Measurements from ENCODE around the gene EPC2. TPM values are rescaled to one million over a fixed set of nuclear protein-coding genes. Genes with fewer than 3 reads are reported as not detected.

Gene EPC2
- total RNA-seq, 1 donor from 2014 or later: 35.9 TPM

GRCh38 chr2:148614322-148615049 lies 30.1 kb upstream of the EPC2 start:
- peak overlapping the region; percentile 48 for H3K4me3 Mint-ChIP-seq
- peaks cover 4% of the 10 kb centered on the region for H3K9me3 Mint-ChIP-seq
- H3K36me3 Mint-ChIP-seq: no peaks in the 10 kb centered on the region
- no peaks in the 10 kb centered on the region for H3K27me3 Mint-ChIP-seq
- H3K4me1 Mint-ChIP-seq (ENCODE audit: unreplicated experiment): peaks cover 24% of the 10 kb centered on the region
- peak overlapping the region; percentile 93 for H3K27ac Mint-ChIP-seq
- DNase-seq (ENCODE audit: extremely low spot score, unreplicated experiment): no peak
- TF ChIP-seq, protein P1, sequence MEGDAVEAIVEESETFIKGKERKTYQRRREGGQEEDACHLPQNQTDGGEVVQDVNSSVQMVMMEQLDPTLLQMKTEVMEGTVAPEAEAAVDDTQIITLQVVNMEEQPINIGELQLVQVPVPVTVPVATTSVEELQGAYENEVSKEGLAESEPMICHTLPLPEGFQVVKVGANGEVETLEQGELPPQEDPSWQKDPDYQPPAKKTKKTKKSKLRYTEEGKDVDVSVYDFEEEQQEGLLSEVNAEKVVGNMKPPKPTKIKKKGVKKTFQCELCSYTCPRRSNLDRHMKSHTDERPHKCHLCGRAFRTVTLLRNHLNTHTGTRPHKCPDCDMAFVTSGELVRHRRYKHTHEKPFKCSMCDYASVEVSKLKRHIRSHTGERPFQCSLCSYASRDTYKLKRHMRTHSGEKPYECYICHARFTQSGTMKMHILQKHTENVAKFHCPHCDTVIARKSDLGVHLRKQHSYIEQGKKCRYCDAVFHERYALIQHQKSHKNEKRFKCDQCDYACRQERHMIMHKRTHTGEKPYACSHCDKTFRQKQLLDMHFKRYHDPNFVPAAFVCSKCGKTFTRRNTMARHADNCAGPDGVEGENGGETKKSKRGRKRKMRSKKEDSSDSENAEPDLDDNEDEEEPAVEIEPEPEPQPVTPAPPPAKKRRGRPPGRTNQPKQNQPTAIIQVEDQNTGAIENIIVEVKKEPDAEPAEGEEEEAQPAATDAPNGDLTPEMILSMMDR (conservative IDR thresholded peaks at IDR 0.05): no peak

DNA sequence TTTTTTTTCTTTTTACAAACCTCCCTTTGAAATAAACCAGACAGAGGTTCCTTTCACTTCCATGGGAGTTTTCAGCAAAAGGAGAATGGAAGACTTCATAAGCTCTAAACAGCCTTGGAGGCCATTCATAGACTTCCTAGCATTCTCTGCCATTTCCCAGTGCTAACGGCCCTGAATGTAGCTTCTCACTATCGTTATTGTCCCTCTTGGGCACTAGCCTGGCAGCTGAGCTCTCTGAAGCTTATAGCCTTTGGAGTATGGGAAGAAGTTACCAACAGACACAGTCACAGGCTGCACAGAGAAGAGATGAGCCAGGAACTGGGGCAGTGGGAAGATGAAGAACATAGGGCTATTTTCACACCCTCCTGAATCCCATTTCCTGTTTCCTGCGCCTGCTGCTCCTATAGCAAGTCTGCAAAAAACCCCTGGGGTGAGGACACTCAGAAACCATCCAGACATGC lies 29.1 kb upstream of the EPC2 start:
- peaks cover 4% of the 10 kb centered on the region for H3K9me3 Mint-ChIP-seq
- DNase-seq (ENCODE audit: extremely low spot score, unreplicated experiment): no peak
- H3K4me1 Mint-ChIP-seq (ENCODE audit: unreplicated experiment): peaks cover 24% of the 10 kb centered on the region
- peak overlapping the region; percentile 93 for H3K27ac Mint-ChIP-seq
- no peak overlapping the region for H3K4me3 Mint-ChIP-seq
- no peaks in the 10 kb centered on the region for H3K36me3 Mint-ChIP-seq
- TF ChIP-seq, protein P1 (conservative IDR thresholded peaks at IDR 0.05): no peak
- H3K27me3 Mint-ChIP-seq: no peaks in the 10 kb centered on the region

GRCh38 chr2:148616662-148617061 lies 27.9 kb upstream of the EPC2 start:
- no peak for DNase-seq (ENCODE audit: extremely low spot score, unreplicated experiment)
- no peaks in the 10 kb centered on the region for H3K27me3 Mint-ChIP-seq
- H3K27ac Mint-ChIP-seq: no peak overlapping the region
- H3K36me3 Mint-ChIP-seq: no peaks in the 10 kb centered on the region
- peaks cover 24% of the 10 kb centered on the region for H3K4me1 Mint-ChIP-seq (ENCODE audit: unreplicated experiment)
- peaks cover 4% of the 10 kb centered on the region for H3K9me3 Mint-ChIP-seq
- no peak overlapping the region for H3K4me3 Mint-ChIP-seq
- TF ChIP-seq, protein P1 (conservative IDR thresholded peaks at IDR 0.05): no peak

DNA sequence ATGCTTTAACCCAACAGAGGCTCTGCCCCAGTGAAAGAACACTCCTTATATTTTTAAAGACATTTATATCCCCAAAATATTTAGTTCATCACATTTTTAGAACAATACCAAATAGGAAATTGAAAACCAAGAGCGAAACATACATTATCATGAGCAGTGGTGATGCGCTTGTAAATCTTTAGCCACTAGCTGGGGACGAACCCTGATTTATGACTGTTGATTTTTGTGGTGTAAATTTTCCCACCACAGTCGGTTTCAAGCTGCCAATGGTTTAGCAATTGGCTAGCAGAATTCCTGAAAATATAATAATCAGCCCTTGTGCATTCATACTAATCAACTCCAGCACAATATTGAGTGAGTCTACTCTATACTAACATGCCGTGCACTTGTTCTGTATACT lies 27.3 kb upstream of the EPC2 start:
- Mint-ChIP-seq H3K36me3 (no peaks in the 10 kb centered on the region), H3K9me3 (peaks cover 4% of the 10 kb centered on the region), H3K4me3 (no peak overlapping the region), H3K27me3 (no peaks in the 10 kb centered on the region), H3K4me1 (ENCODE audit: unreplicated experiment) (peaks cover 24% of the 10 kb centered on the region), H3K27ac (no peak overlapping the region)
- TF ChIP-seq, protein P1 (conservative IDR thresholded peaks at IDR 0.05): no peak
- no peak for DNase-seq (ENCODE audit: extremely low spot score, unreplicated experiment)

GRCh38 chr2:148619560-148620195 lies 24.9 kb upstream of the EPC2 start:
- no peak overlapping the region for H3K27ac Mint-ChIP-seq
- no peak overlapping the region for H3K4me3 Mint-ChIP-seq
- TF ChIP-seq, protein P1 (conservative IDR thresholded peaks at IDR 0.05): no peak
- H3K4me1 Mint-ChIP-seq (ENCODE audit: unreplicated experiment): peaks cover 20% of the 10 kb centered on the region
- H3K27me3 Mint-ChIP-seq: no peaks in the 10 kb centered on the region
- DNase-seq (ENCODE audit: extremely low spot score, unreplicated experiment): no peak
- H3K9me3 Mint-ChIP-seq: no peaks in the 10 kb centered on the region
- H3K36me3 Mint-ChIP-seq: no peaks in the 10 kb centered on the region

Data from type B pancreatic cell (in vitro differentiated cells).